Left forelimb (tissue), 1 donor: ENCODE measurements around the gene AKIRIN2.

Experiments
- DNase-seq: peaks from one replicate; pipeline ENCODE4 v3.0.0-alpha.2; 2018; ENCODE audit warnings: low spot score

AKIRIN2 gene

GRCh38 chr6:87701676-87702588, at the start of gene AKIRIN2:
Gene AKIRIN2, minus strand, starts transcription at chr6:87702233. Its CDS starts 549 bp downstream, at chr6:87701684.
- peak; percentile 97 for DNase-seq

- DNase-seq, result no peak
These were observed 45.6 kb upstream of the AKIRIN2 start for GRCh38 chr6:87747646-87748045.

- DNase-seq, result no peak
These were observed 44.1 kb upstream of the AKIRIN2 start for GRCh38 chr6:87745966-87746721.

GRCh38 chr6:87743454-87743853, 41.4 kb upstream of the AKIRIN2 start:
- DNase-seq, result no peak

- DNase-seq, result no peak
These were observed 40.1 kb upstream of the AKIRIN2 start for GRCh38 chr6:87742106-87742505.

GRCh38 chr6:87741001-87741650, 39.1 kb upstream of the AKIRIN2 start:
- no peak for DNase-seq

GRCh38 chr6:87738744-87739143, 36.7 kb upstream of the AKIRIN2 start:
- DNase-seq, result no peak

- no peak for DNase-seq
These were observed 36.0 kb upstream of the AKIRIN2 start for GRCh38 chr6:87738000-87738399.

GRCh38 chr6:87736809-87737540, 34.9 kb upstream of the AKIRIN2 start:
- DNase-seq, result no peak

- no peak for DNase-seq
These were observed 30.0 kb upstream of the AKIRIN2 start for GRCh38 chr6:87731818-87732661.

GRCh38 chr6:87731080-87731479, 29.0 kb upstream of the AKIRIN2 start:
- no peak for DNase-seq

- DNase-seq, result no peak
These were observed 28.1 kb upstream of the AKIRIN2 start for GRCh38 chr6:87729965-87730719.

GRCh38 chr6:87728706-87729105, 26.7 kb upstream of the AKIRIN2 start:
- no peak for DNase-seq

- no peak for DNase-seq
These were observed 23.2 kb upstream of the AKIRIN2 start for GRCh38 chr6:87724983-87725811.

GRCh38 chr6:87723170-87724078, 21.4 kb upstream of the AKIRIN2 start:
- no peak for DNase-seq

GRCh38 chr6:87722540-87723169, 20.6 kb upstream of the AKIRIN2 start:
- DNase-seq, result no peak

GRCh38 chr6:87721311-87721710, 19.3 kb upstream of the AKIRIN2 start:
- no peak for DNase-seq
